ENCODE measurements around the gene ZNF423.

Gene ZNF423

DNA sequence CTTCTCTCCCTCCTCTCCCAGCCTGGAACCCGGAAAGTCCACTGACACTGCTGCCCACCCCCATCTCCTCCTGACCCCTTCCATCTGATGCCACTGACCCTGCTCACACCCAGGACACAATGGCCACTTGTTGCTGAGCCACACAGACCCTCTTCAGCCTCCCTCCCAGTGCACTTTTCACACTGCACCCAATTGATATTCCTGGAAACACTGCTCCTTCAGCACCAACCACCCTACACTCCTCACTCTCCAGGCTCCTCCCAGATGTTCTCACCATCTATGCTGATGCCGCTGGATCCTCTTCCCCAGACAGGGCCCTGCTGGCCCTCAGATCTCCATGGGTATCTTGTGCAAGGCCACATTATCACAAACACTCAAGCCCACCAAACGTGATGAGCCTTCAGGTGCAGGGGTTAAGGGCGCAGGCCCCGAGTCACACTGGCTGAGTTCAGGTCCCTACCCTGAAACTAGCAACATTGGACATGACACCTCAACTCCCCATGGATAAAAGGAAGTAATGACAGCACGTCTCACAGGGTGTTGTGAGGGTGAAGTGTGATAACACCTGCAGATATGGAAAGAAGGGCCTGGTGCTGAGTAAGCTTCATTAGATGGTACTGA is 238.1 kb downstream of the ZNF423 start:
- no peak for DNase-seq

DNA sequence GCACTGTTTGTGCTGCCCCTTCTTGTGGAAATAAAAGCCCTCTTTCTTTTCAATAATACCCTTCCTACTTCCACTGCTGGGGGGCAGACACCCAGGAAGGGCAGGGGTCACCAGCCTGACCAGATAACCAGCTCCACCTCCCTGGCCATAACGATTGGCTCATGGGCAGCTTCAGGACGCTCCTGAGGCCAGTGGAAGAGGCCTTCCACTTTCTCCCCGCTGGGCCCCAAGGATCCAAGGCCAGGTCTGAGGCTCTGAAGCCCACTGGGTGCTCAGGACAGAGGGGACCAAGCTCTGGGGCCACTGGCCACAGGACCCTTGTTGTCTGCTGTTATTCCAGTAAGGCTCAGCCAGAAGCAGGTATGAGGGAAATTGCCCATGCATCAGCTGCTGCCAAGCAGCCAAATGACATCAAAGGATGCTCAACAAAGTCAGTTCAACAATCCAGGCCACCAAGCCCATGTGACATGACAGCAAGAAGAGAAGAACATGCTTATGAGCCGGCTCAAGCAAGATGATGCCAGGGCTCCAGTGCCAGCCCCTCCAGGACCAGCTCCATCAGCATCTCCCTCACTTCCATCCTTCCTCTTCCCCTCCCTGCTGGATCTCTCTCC is 238.8 kb downstream of the ZNF423 start:
- no peak for DNase-seq

DNA sequence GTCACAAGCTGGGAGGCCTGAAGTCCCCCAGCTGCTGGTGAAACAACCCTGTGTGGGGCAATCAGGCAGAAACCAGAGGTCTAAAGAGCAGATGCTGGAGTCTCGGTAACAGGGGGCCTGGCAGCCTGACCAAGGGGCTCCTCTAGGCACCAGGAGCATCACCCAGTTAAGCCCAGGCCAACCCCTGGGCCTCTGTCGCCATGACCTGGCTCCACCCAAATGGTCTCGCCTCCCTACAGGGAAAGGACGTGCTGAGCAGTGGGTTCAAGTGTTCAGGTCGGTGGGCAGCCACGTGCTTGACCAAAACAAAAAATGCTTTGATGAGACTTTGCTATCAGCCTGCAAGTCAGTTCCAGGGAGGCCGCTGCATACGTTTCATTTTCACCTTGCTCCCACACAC is 240.3 kb downstream of the ZNF423 start:
- no peak for DNase-seq

DNA sequence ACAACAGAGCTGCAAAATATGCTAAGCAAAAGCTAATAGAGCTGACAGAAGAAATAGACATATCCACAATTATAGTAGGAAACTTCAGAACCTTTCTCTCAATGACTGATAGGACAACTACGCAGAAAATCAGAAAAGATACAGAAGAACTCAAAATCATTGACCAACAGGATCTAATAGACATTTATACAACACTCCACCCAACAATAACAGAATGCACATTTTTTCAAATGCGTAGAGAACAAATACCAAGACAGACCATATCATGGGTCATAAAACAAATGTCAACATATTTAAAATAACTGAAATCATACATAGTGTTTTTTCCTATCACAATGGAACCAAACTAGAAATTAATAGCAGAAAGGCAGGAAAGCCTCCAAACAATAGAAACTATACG is 244.9 kb downstream of the ZNF423 start:
- no peak for DNase-seq

DNA sequence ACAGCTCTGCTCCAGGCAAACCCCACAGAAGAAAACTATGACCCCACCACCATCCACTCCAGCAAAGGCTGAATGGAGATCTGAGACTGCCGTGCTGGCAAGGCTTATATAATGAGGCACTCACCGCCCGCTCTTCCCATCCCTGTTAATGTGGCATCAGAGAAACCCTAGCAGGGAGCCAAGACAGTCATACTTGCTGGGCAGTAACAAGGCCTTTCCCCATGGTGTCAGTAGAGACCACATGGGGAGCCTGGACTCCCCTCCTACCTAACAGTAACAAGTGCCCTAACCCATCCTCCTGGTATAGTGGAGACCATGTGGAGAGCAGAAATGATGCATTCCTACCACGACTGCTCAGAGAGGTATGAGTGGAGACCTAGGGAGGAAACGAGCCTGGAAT is 247.1 kb downstream of the ZNF423 start:
- no peak for DNase-seq

DNA sequence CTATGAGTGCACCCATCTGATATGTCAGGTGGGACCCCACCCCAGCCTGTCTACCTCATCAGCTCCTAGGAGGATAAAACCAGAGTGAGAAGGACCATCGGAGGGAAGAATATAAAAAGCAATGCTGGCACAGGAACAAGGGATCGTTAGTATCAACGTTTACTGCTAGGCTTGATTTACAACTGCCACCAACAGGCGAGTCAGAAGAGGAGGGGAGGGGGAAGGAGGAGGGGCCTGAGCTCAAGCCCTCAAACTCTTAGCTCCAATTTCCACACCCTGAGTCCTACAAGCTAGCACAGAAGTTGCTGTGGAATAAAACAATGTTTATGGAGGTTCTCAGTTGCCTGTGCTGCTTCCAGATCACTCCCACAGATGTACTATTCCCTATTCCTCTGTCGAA is 247.8 kb downstream of the ZNF423 start:
- peak; percentile 12 for DNase-seq

DNA sequence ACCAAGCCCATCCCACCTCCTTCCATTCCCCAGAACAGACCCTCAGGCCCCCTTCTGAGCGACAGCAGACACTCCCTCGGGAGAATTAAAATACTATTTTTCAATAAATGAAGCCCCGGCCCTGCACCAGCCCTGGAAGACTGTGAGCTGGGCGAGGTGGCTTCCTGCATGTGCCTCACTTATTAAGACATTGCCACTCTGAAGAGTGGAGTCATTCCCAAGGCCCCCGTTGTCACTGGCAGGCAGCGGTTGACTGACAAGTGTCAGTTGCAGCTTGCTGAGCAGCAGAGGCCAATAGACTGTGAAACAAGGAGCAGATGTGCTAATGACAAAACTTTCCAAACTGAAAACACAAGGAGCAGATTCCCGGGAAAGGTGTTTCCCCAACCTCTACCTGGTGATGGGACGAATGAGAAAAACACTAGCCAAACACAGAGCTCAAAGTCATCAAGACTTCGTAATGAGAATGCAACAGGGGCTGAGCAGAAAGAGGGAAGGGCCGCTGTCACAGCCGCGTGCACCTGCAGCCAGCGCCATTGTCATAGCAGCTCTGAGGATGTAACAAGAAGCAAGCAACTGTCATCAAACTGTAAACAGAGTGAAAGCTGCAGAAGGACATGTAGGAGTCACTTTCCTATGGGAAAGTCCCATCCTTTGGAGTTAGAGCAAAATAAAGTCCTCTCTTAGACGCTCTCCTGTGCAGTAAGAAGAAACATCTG is 250.2 kb downstream of the ZNF423 start:
- no peak for DNase-seq

DNA sequence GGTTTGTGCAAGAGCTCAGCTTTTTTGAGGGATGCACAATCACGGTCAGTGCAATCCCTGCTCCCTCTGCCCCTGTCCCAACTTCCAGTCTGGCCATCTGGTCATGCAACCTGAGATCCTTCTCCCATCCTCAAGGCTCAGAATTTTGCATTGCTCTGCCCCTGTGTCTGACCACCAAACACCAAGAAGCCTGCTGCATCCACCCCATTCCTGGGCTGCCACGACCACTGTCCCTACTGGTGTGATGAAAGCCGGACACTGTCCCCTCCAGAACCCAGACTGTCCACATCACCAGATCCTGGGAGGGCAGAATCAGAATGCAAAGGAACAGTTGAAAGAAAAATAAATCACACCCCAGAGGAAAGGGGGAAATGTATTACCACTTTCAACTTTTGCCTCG is 251.3 kb downstream of the ZNF423 start:
- no peak for DNase-seq

DNA sequence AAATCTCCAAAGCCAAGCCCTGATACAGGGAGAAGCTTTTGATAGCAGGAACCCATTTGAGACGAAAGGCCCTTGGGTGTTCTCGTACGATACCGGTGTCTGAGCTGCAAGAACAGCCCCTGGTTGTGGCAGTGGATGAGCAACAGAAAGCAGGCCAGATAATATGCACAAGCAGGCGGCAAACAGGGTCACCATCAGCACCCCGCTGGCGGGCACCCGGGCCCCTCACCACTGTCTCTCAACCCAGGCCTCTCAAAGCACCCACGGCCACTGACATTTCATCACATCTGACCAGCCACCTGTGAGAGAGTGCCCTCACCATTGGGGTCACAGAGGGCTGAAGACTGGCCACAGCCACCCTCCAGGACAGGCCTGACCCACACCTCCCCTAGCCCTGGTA is 252.0 kb downstream of the ZNF423 start:
- DNase-seq = no peak

DNA sequence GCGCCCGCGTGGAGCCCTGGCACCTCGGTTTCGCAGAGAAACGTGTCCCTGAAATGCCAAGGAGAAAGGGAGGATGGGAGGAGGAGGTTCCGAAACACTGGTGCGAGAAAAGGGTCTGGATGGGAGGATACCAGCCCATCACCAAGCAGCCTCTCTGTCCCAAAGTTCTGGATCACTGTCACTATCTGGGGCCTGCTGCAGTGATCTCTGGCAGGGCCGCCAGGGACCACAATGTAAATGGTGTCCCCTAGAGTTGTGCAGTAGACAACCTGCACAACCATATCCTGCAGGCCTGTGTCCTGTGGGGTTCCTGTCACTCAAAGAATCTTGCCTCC is 253.0 kb downstream of the ZNF423 start:
- DNase-seq = no peak

DNA sequence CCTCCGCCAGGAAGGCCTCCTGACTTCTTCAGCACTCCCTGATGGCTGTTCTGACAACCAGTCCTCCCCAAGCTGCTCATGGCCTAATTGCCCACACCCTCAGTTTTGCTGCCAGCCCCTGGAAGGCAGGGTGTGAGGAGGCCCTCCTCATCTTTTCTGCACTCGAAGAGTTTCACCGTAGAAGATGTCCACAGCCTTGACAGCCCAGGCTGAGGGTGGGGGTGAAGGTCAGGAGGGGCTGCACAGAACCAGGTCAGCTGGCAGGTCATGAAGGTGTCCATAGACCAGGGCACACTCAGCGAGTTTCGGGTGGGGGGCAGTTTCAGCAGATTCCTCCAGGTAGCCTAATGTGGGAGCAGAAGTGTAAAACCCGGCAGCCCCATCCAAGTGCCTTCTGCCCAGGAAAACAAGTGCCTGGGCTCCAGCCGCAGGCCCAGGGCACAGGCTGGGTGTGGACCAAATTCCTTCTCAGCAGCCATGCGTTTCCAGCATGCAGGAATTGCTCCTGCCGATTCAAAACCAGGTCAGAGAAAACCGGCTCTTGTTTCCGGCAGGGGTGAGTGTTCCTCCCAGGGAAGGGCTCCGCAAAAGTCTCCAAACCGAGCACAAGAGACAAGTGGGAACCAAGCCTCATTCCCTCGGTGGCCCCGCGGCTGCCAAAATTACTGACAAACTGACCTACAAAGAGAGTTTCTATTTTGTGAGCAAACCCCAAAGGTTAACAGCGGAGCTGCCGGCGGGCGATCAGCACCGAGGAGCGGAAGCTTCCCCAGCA is 253.5 kb downstream of the ZNF423 start:
- no peak for DNase-seq

DNA sequence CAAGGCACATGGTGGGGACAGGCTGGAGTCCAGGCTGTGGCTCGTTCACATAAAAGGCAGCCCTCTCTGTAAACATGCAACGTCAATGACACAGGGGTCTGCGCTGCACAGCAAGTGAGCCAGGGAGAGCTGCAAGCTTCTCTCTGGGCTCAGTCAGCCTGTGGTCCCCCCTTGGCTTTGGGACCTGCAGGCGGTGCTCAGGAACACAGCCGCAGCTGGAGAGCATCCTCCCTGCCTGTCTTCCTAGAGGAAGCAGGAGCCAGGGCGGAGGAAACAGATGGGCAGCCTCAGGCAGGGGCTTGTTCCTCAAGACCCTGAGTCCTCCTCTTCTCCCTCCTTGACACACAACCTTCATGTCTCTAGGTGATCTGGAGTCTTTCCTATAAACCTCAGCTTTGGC is 254.3 kb downstream of the ZNF423 start:
- no peak for DNase-seq

DNA sequence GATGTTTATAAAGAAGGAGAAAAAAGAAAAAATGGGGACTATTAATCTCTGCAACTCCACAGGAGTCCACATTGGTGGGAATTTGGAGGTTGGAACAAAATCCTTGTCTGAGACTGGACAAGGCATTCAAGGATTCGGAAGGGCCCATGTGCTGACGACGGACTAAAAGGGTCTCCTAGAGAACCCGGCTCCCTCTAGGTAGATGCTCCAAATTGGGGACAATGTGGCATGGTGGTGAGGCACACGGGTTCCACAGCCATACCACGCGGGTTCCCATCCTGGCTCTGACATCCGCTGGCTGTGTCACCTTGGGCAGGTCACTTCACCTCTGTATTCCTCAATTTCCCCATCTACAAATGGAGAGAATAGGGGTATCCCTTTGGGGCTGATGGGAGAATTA is 254.9 kb downstream of the ZNF423 start:
- DNase-seq = no peak

DNA sequence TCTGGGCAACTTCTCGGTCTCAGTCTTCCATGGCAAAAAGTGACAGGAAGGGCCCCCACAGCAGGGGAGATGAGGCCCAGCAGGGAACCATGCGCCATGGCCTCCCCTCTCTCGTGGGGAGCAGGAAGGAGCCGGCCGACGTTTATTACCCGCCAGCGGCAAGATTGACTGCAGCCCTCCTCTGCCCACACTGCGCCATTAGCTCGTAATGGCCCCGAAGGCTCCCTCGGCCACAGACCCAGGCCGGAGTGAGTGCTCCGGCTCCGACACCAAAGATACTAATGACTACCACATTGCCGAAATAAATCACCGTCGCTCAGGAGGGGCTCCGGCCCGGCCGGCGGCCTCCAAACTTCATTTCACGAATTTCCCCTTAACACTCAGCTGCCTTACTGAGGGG is 255.4 kb downstream of the ZNF423 start:
- DNase-seq = no peak

DNA sequence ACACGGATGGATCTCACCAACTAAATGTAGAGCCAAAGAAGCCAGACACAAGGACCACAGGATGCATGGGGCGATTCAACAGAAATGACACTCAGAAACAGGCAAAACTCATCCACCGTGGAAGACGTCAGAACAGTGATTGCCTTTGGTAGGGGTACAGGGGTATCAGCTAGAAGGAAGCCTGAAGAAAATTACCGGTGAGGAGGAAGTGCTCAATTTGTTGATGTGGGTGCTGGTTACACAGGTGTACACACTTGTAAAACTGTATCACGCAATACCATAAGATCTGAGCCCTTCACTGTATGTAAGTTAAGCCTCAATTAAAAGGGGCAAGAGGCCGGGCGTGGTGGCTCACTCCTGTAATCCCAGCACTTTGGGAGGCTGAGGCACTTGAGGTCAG is 256.2 kb downstream of the ZNF423 start:
- no peak for DNase-seq

DNA sequence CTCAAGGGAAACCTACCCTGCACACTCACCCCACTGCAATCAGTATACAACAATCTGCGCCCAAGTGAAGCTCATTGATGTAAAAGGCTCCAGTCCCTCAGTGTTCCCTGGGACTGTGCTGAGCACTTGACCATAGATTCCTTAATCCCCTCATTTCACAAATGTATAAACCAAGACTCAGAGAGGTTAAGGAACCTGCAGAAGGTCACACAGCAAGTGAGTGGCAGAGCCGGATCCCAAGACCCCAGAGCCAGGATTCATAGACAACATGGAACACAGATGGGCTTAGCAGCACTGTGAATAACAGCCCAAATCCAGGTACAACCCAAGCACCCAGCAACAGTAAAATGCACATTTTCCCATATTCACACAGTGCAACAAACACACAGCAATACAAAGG is 256.6 kb downstream of the ZNF423 start:
- no peak for DNase-seq

DNA sequence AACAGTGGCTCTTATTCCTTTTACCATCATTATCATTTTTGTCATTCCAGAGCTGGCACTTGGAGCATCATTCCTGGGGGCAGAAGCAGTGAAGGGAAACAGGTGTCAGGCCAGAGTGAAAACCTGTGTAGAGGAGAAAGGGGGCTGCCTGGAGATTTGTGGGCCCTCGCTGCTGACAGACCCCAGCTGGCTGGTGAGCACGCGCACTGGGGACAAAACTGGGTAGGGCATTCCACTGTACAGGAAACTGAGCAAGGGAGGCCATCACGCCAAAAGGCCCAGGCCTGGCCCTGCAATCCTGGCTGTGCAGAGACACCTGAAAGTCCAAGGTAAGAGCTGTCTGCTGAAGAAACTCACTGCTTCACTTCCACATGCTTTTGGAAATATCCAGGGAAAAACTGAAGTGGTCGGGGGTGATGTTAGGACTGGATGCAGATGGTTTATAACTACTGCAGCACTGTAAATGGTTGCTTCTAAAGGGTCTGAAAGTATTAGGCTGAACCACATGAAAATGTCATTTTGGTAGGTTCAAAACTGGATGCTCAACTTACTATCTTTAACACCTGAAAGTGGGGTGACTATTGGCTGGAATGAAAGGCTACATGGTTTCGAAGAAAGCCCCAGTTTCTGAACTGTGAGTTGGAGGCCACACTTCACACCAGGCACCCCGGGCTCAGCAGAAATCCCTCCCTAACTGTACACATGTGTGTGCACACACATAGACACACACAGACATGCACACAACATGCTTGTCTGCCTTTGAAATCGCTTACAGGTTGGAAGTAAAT is 257.3 kb downstream of the ZNF423 start:
- no peak for DNase-seq

DNA sequence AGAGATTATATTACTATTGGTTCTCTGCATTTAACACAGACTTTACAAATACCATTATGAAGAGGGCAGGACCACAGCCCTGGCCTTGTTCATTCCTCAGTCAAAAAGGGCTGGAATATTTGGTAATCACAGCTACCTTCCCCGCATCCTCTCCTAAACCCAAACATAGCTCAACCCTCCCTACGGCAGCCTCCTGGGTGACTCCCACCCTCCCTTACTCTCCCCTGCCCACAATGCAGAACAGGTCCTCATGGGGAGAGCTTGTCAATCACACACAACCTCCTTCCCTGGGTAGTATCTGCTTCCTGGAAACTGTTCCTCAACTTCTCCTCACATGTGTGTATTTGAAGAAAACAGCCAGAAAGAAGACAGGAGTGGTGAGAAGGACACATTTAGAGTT is 258.1 kb downstream of the ZNF423 start:
- no peak for DNase-seq

DNA sequence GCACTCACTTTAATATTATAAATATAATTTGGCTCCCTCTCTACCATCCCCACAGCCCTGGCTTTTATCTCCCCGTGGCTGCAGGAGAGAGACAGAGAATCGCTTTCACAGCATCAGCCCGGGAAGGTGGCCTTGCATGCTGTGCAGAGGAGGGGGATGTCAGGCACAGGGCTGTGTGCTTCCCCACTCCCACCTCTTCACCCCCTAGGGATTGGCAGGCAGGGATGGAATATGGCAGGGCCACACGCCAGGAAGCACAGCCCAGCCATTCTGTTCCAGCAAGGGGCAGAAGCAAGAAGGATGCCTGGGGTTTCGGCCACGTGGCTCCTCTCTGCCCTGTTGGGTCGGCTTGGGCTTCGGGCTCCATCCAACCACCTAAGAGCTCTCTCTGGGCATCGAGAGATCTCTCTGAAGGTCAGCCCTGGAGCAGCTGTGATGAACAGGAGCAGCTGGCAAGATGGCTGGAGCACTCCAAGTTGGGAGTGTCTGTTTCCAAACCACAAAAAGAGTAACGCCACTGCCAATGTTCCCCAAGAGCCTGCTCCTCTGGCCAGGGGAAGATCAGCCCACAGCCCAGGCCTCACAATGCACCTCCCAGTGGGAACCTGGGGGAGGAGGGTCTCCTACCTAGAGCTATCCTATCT is 259.1 kb downstream of the ZNF423 start:
- DNase-seq = no peak

DNA sequence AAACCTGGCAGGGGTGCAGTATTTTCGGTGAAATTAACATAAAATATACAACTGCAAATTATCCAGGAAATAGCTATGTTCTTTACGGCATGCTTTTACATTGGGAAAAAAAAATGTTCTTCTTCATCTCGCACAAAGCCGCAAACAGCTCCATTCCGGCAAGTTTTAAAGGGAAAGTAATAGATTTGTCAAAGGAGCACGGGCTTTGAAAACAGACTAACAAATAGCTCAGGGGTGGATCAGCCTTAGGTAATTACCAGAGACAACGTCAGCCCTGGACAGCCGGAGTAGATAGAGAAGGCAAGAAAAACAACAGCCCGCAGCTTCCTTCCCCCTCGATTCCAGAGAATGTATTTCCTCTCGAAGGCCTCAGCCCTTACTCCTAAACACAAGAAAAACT is 259.8 kb downstream of the ZNF423 start:
- no peak for DNase-seq

DNA sequence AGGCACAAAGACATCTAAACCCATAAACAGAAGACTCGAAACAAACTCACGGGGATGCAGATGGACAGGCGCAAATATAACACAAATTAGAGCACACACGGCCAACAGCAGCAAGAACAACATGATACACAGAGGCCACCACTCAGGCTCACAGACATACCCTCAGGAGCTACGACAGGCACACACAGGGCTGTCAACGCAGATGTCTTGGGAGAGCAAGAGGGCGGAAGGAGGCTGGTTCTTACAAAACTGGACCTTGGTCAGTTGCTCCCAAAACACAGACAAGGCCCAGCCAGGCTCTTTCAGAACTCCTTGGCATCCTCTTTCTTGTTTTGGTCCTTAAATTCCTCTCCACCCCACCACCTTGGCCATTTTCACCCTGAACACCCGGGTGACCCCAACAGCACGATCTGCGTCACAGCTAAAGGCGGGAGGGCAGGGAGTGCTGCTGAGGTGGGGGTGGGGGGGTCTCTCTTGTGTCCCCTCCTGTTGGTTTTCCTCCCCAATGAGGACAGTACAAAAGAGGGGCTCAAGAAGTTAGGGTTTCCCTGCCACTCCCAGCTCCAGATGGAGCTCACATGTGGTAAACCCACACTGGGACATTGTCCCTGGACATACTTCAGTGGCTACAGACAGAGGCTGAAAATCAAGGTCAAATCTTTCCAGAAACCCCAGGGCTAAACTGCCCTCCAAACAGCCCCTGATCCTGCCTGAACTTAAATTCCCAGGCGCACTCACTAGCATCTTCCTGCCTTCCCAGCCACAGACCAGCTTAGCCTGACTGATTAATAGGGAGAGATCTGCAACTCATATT is 261.0 kb downstream of the ZNF423 start:
- no peak for DNase-seq

DNA sequence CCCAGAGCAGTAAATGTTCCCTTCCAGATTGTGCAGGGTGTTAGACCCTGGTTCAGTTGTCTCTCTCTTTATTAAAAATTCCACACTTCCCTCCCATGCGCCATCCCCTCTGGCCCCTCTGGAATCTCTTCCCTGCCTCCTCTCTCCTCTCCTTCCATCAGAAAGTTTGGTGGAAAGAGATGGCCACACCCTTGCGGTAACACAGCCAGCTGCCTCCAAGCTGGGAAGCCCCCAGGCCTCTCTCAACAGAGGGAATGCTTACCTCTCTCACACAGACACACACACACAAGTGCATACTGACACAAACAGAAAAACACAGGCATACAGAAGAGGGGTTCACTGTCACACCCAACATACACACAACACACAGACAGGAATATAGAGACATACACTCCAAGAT is 261.8 kb downstream of the ZNF423 start:
- DNase-seq = no peak

Data from NCI-H1105 (cell line).